ENCODE data around the gene RTTN. TPM values are rescaled to one million over a fixed set of nuclear protein-coding genes. Genes with fewer than 3 reads are reported as not detected.
"Not testable (repeated sequence)": the region's sequence is repeated elsewhere in the genome, so short reads cannot be mapped to it uniquely, and the experiment has no call there.

Gene RTTN, protein sequence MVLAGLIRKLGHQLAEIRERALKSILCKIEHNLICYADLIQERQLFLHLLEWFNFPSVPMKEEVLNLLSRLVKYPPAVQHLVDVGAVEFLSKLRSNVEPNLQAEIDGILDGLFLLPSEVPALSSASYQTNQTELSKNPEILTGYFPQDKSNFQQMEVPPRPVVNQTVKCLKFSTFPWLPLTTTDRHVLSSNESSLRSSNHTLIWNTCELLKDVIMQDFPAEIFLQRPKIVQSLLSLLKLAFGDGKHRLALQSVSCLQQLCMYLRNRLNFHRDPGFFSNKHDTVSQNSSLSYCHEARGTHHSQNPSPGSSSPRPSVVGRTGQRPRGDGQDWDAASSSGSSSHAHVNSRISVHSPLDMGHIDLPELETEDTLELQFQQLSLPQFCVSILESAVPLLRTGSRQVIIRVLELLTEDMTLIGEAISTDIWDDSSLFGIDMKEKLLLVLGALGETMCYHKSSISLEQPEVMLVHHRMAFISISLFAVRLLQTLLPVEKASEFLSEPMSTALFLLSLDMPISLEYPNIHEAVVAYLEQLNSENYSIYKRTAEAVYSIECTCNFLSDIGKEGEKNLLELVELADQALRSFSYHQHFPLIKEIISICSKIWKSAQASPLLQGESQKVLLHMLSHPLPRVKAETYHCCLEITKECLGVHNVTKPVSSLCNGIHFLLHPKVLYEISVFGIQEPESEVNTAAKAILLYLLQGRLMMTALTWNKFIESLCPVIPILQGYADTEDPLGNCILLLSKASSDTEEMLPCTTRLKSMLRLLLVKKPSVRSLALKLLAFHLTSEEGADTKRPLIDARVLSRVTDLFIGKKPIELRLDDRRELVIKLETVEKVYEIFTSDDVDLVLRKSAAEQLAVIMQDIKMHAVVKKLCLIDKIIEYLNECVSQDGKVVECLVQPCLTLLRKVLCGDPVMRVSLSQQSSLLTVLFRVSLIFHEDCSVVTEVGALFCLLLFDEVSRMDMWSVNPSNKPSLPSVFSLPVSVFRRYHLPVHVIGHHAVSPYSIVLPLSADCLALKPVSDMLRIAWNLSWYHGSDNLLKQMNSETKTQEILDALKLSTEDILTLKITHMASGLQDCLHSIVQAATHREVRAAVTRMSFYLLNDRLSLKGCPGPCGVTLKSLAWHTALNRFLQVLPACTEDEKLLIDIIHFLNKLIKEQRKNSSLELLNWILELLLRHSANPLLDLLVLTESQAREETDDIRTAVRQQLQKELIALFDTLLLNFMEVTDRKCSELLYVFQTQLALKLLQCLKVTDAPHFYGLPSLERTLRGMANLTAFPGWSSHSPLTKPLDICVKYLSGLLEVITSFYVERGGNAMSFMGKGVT (N-terminal part only)
- polyA plus RNA-seq (2014; cell fraction: cytosol; rRNA removed): 14.7 and 16.4 TPM in 2 replicates
- 21.4 and 26.9 TPM in 2 replicates for polyA plus RNA-seq (2014; cell fraction: nucleus; rRNA removed)

DNA sequence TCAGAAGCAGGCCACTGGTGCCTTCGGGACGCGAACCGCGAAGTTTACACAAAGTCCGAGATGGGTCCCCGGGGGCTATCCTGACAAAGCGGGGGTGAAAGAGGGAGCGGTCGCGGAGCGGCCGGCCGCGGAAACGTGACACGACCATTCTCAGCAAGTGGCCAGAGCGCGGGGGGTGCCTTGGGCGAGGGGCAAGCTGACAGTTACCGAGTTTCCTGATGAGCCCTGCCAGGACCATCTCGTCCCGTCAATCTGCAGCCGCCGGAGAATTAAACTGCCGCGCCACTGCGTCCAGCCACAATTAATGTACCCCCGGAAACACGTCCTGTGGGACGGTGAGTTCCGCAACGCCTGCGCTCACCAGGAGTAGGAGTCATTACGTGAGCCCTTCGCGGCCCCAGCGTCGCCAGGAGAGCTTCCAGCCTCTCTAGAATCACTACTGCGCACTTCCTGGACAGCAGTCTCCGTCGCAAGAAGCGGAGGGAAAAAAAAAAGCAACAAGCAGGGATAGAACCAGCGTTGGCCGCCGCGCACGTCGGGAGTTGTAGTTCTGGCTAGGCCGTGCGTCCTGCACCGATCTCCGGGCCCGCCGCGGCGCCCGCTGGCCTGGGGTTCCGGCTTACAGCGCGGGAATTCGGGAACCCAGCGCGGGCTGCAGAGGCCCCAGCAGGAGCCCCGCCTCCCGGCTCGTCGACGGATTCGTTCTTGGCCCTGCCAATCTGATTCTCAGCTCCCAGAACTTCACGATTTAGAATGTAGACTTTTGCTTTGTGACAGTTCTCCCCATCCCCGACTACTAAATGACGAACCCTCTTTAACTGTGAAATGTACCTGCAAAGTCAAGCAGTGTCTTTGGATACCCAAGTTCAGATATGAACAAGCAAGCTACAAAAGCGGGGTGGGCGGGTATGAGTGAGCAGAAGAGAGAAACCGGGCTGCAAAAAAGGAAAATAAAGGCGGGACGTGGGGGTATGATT lies at the start of gene RTTN:
RTTN (minus strand) TSS at position 267 of the 977 bp plus-strand sequence; CDS start at position 238, 29 bp downstream.
- peak; percentile 95 for DNase-seq (ENCODE audit: low spot score)

DNA sequence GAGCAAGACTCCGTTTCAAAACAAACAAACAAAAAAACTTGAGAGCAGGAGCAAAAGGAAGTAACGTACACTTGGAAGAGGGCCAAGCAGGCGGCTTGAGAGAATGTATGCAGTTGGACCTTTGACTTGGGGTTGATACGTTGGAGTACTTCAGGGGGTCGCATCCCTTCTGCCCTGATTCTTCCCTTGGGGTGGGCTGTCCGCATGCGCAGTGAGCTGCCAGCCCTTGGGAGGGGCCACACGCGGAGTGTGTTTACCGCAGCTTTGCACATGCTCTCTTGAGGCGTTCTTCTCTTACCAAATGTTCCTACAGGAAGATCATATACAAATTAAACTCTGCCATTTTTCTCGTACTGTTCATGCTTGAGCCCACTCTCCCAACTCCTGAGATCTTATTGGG lies 45.3 kb upstream of the RTTN start:
- no peak for DNase-seq (ENCODE audit: low spot score)

DNA sequence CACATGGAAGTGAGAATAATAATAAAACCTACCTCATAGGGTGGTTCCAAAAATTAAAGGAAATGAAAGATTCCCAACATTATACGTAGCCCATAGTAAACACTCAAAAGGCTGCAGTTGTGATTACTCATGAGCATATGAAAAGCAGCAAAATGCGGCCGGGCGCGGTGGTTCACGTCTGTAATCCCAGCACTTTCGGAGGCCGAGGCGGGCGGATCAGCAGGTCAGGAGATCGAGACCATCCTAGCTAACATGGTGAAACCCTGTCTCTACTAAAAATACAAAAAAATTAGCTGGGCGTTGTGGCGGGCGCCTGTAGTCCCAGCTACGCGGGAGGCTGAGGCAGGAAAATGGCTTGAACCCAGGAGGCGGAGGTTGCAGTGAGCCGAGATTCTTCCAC lies 44.4 kb upstream of the RTTN start:
- not testable (repeated sequence) for DNase-seq (ENCODE audit: low spot score)

DNA sequence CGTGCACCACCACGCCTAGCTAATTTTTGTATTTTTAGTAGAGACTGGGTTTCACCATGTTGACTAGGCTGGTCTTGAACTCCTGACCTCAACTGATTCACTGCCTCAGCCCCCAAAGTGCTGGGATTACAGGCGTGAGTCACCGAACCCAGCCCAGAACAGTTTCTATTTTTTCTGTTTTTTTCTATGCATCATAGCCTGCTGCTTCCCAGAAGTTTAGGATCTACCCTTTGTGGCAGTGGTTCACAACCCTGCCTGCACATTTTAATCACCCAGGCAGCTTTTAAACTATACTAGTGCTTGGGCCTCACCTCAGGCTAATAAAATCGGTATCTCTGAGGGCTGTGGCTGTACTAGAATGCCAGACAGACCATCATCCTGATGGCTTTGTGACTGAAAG lies 43.6 kb upstream of the RTTN start:
- no peak for DNase-seq (ENCODE audit: low spot score)

DNA sequence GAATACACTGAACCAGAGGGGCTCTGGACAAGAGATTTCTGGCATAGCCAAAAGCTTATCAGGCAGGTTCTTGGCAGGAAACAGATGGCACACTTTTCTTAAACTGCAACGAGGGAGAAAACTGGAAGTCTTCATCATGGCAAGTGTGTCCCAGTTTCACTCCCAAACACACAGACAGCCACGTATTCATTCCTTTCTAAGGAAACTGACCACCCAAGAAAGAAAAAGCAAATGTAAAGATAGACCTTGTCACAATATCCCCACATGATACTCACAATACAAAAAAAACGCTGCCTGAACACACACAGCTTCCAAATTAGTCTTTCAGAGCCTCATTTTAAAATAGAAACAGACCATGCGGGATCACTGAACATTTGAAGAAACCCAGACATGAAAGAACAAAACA lies 40.6 kb upstream of the RTTN start:
- DNase-seq (ENCODE audit: low spot score): no peak

DNA sequence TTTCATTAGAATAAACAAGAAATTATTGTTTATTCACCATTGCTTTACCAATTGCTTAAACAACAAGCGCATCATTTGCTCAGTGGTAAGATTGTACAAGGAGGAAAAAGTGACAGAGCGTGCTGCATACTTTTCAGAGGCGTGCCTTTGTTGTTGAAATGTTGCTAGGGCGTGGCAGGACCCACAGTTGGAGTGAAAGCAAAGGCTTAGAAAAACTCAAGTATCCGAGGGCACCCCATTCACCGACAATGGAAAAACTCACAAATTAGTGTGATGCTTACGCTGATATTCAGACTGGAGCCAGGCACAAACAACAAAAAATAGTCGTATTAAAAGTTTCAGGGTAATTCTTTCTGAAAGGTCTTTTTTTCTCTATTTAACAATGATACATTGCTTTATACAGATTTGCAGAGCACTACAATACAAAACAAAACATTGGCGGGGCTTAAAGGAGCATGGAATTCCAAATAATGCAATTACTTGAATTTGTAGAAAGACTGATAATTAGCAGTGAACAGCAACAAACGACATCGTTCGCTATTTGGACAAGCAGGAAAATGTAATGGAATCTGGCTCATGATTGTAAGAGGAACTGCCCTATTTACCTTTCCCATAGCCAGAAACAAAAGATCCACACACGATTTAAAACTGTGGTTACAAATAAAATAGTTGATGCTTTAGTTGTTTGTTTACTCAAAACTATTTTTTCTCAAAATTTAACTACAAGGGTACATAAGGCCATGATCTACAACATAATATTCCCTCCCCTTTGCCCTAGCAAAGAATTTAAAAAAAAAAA lies 37.8 kb upstream of the RTTN start:
- DNase-seq (ENCODE audit: low spot score): no peak

DNA sequence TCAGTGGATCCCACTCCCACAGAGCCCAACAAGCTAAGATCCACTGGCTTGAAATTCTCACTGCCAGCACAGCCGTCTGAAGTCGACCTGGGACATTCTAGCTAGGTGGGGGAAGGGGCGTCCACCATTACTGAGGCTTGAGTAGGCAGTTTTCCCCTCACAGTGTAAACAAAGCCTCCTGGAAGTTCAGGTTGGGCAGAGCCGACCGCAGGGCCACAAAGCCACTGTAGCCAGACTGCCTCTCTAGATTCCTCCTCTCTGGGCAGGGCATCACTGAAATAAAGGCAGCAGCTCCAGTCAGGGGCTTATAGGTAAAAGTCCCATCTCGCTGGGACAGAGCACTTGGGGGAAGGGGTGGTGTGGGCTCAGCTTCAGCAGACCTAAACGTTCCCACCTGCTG lies 31.4 kb upstream of the RTTN start:
- DNase-seq (ENCODE audit: low spot score): not testable (repeated sequence)

DNA sequence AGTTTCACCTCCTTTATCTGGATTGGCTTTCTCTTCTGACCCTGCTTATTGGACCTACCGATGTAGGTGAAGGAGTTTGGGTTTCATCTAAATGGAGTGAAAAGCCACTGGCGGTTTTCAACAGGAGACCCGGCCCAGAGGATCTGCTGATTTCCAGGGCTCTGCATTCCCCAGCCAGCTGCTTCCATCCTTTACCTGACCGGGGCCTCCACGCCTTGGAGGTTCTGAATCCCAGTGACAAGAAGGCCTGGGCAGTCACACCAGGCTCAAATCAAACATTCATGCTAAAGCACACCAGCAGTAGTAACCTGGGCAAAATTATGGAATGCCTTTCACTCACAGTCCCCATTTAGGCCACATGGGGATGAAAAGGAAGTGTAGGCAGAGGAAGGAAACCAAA lies 30.0 kb upstream of the RTTN start:
- DNase-seq (ENCODE audit: low spot score): no peak

DNA sequence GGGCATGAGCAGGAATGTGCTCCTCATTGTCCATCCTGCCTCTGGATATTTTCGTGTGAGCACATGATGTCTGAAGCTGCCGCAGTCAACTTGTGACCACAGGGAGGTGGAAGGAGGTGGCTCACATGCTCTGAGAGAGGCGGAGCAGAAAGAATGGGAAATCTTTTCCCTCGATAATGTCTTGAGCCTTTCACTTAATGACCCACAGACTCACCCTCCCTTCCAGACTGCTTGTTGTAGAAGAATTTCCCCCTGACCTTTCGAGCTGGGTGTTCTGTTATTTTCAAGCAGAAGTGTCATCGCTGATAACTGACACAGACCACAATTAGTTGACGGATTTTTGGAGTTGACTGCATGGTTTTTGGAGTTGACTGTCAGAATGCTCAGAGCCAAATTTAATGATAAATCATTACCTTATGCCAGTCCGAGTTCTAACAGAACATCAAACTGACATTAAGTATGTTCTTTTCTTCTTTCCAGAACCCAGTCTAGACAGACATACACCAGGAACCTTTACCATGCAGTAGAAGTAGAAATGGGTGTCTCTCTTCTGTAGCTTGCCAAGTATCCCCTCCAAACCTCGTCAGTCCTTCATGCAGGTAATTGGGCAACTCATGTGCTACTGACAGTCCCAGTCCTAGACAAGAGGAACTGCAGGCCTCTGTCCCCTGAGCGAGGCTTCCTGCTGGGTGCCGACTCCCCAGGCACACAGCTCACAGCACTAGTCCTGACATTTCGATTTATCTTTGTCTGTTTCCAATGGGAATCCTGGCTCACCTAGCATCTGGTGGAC lies 29.4 kb upstream of the RTTN start:
- DNase-seq (ENCODE audit: low spot score): no peak

DNA sequence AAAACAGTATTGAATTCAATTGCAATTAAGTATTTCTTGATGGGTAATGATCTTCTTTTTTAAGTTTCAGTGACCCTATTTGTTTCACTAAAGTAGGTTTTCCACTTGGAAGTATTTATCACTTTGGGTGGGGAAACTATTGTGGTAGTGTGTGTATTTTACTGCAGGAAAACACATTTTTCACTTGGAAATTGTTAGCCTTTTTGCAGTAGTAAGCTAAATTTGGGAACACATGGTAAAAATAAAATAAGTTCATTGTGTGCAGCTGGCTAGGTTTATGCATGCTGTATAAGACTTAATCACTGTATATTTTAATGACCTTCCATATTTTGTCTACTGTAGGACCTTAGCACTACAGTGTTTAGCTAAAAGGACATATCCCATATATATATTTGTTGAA lies 28.5 kb upstream of the RTTN start:
- no peak for DNase-seq (ENCODE audit: low spot score)

DNA sequence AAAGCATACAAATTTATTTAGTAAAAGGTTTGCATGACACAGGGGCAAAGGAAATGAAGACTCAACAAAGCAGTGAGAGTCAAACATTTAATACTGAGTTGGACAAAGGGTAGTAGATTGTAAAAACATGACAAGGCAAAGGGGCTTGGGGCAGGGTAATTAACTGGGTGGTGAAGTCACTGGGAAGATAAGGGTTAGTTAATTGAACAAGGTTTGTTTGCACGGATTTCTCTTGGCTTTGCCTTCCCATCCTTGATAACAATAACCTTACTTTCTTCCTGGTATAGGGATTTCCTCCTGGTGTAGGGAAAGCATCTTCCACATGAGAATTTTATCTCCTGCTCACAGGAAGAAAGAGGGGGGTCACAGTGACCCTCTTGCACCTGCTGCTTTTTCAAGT lies 26.8 kb upstream of the RTTN start:
- DNase-seq (ENCODE audit: low spot score): no peak

DNA sequence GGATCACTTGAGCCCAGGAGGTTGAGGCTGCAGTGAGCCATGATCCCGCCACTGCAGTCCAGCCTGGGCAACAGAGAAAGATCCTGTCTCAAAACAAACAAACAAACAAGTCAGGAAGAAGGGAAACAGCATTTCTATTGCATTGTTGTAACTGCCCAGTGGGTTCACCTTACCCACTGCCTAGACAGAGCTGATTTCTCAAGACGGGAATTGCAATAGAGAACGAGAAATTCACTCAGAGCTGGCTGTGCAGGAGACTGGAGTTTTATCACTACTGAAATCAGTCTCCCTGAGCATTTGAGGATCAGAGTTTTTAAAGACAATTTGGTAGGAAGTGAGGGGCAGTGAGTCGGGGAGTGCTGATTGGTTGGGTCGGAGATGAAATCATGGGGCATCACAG lies 24.2 kb upstream of the RTTN start:
- DNase-seq (ENCODE audit: low spot score): no peak

DNA sequence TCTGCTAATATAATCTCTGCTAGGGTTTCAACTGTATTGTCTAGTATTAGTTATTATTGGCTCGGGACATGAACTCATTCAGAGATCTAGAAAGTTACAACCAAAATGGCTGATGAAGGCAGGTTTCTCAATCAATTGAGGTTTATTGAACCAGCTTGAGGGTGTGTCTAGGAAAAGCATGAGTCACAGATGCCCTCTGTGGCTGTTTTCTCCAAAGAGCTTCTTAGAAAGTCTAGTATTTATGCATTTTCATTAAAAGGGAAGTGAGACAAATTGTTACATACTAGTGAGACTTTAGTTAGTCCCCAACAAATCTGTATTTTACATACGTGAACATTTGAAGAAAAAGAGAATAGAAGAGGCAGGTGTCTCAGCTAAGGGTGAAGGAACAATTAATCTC lies 23.0 kb upstream of the RTTN start:
- DNase-seq (ENCODE audit: low spot score): no peak

DNA sequence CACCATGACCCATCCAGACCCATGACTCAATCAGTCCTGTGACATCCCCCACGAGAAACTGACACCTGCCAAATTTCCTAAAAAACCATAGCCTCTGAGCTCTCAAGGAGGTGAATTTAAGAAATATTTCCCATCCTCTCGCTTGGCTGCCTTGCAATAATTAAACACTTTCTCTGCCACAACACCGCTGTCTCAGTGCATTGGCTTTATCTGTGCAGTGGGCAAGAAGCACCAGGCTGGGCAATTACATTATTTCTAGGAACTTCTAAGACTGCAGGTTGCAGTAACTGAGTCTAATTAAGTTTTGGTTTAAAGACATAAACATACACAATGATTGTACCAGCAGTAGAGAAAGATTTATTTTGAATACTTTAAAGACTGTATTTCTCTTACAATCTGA lies 22.0 kb upstream of the RTTN start:
- DNase-seq (ENCODE audit: low spot score): no peak

DNA sequence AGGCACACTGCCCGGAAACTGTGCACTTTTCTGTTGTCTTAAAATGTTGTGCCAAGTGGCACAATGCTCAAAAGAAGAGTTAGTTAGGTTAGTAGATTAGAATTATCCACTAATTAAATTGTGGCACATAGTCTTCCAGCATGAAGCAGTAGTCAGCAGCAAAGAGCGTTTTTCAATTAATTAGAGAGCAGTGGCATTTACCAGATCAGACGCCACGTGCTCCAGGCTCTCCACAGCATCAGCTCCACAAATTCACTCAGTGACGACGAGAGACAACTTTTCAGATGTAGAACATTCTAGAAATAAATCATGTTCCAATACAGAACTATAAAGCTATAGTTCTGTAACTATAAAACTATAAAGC lies 16.4 kb upstream of the RTTN start:
- peak; percentile 52 for DNase-seq (ENCODE audit: low spot score)

DNA sequence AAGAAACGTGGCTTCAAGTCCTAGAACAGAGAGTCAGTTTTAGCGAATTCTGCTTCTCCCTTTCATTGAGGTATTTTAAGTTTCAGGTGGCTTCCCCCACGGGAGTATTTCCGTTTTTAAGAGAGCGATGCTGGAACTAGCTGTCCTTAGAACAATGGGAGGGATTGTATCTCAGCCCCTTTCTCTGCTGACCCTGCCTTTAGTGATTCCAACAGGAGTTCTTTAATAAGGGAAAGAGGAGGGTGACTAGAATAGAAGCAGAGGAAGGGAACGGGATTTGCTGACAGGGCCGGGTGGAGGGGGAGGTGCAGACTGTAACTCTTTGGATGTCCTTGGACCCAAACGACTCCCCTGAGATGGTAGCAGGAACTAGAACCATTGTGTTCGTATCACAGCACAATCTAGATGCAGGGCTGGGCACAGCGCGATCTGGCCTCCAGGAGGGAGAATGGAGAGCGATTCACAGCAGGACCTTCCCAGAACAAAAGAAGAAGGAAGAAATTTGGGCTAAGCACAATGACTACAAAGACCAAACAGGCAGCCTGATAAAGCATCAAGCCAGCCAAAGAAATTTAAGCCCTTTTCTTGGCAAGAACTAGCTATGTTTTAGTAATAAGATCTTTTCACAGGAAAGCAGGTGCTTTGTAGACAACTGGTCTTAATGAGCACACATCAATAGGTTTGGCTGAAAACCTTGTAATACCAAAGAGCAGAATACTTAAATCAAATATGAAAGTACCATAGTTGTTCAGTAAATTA lies 15.8 kb upstream of the RTTN start:
- DNase-seq (ENCODE audit: low spot score): no peak

DNA sequence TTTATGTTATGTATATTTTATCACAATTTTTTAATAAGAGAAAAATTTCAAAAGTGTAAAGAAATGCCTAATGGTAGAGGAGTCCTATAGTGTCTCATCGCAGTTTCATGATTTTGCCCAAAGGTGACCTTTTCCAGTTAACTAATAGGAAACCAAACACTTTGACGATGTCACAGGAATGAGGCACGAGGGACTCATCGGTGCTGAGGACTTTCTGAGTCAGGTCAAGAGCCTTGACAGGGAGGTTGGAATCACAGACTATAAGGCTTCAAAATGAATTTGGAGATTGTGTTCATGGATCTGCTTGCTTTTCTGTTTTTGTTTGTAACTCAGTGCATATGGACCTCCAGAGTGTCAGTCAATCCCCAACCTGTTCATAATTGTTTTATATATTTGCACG lies 15.1 kb upstream of the RTTN start:
- no peak for DNase-seq (ENCODE audit: low spot score)

DNA sequence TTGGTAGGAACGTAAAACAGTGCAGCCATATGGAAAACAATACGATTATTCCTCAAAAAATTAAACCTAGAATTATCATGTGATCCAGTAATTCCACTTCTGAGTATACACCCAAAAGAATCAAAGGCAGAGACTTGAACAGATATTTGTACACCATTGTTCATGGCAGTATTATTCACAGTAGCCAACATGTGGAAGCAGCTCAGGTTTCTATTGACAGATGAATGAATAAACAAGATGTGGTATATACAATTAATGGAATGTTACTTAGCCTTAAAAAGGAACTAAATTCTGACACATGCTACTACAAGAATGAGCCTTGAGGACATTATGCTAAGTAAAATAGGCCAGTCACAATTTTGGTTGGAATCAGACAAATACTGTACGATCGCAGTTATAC lies 14.2 kb upstream of the RTTN start:
- no peak for DNase-seq (ENCODE audit: low spot score)

All from SK-N-DZ (cell line).